Measurements from ENCODE around the gene KCTD11. TPM values are rescaled to one million over a fixed set of nuclear protein-coding genes. Genes with fewer than 3 reads are reported as not detected.

KCTD11 gene
- total RNA-seq, 1 donor from 2014 or later, result 24.2 TPM

DNA sequence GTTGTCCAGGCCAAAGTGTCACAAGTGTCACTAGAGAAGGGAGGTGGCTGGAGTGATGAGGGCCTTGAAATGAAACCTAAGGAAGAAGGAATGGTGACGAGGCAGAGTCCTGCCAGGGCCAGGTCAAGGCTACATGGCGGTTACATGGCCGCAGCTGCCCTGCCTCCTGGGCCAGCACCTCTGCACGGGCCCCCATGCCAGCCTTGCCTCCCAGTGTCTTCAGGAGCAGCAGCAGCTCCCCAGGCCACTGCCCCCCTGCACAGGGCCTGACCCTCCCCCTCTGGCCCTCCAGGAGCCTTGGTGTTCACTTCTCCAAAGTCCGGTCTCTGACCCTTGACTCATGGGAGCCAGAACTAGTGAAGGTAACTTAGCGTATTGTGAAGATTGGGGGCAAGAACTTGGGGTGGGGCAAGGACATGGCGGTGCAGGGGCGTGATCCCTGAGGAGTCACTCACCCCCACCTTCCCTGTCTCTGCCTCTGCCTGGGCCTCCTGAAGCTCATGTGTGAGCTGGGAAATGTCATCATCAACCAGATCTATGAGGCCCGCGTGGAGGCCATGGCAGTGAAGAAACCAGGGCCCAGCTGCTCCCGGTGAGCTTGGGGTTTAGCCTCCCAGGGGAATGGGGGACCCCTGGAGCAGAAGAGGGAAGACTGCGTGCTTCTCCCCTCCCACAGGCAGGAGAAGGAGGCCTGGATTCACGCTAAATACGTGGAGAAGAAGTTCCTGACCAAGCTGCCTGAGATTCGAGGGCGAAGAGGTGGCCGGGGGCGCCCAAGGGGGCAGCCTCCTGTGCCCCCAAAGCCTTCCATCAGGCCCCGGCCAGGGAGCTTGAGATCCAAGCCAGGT is 4.1 kb upstream of the KCTD11 start:
- no peaks in the 10 kb centered on the region for H3K36me3 ChIP-seq (ENCODE audit: control insufficient read depth, insufficient read depth, low read length)
- H3K27me3 ChIP-seq (ENCODE audit: control insufficient read depth, insufficient read depth, low read length), result peaks cover 1% of the 10 kb centered on the region
- TF ChIP-seq, protein P1, sequence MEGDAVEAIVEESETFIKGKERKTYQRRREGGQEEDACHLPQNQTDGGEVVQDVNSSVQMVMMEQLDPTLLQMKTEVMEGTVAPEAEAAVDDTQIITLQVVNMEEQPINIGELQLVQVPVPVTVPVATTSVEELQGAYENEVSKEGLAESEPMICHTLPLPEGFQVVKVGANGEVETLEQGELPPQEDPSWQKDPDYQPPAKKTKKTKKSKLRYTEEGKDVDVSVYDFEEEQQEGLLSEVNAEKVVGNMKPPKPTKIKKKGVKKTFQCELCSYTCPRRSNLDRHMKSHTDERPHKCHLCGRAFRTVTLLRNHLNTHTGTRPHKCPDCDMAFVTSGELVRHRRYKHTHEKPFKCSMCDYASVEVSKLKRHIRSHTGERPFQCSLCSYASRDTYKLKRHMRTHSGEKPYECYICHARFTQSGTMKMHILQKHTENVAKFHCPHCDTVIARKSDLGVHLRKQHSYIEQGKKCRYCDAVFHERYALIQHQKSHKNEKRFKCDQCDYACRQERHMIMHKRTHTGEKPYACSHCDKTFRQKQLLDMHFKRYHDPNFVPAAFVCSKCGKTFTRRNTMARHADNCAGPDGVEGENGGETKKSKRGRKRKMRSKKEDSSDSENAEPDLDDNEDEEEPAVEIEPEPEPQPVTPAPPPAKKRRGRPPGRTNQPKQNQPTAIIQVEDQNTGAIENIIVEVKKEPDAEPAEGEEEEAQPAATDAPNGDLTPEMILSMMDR (IDR thresholded peaks at IDR 0.05; ENCODE audit: insufficient read depth, low read length, severe bottlenecking), result no peak
- DNase-seq (ENCODE audit: low read depth), result no peak
- no peak overlapping the region for H3K4me3 ChIP-seq (ENCODE audit: low read depth, low read length)
- no peak for FAIRE-seq

DNA sequence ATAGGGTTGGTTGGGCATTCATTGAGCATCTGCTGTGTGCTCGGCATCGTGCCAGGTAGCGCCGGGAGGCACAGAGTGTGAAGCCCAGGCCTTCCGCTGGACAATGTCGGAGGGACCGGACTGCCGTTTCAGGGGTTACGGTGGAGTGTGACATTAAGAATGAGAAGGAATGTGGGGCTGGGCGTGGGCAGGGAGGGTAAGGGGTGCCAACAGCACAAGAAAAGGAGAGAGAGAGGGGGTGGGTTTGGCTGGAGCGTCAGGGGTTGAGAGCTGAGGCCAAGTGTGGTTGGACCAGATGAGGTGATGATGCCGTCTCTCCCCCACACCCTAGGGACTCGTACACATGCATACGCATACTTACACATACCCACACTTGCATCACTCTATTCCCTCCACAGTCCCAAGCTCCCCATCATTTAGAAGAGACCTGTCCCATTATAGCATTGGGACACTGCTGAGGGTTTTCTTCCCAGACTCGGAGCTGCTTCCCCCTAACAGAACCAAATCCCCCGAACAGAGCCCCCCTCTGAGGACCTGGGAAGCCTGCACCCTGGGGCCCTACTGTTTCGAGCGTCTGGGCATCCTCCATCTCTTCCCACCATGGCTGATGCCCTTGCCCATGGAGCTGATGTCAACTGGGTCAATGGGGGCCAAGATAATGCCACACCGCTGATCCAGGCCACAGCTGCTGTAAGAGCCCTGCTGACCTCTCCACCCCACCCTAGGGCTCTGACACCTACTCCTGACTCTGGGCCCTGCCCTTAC is 3.3 kb upstream of the KCTD11 start:
- H3K4me3 ChIP-seq (ENCODE audit: low read depth, low read length), result no peak overlapping the region
- DNase-seq (ENCODE audit: low read depth) (peak; percentile 46), FAIRE-seq (no peak)
- H3K36me3 ChIP-seq (ENCODE audit: control insufficient read depth, insufficient read depth, low read length), result no peaks in the 10 kb centered on the region
- TF ChIP-seq, protein P1 (IDR thresholded peaks at IDR 0.05; ENCODE audit: insufficient read depth, low read length, severe bottlenecking), result no peak
- H3K27me3 ChIP-seq (ENCODE audit: control insufficient read depth, insufficient read depth, low read length), result no peaks in the 10 kb centered on the region

DNA sequence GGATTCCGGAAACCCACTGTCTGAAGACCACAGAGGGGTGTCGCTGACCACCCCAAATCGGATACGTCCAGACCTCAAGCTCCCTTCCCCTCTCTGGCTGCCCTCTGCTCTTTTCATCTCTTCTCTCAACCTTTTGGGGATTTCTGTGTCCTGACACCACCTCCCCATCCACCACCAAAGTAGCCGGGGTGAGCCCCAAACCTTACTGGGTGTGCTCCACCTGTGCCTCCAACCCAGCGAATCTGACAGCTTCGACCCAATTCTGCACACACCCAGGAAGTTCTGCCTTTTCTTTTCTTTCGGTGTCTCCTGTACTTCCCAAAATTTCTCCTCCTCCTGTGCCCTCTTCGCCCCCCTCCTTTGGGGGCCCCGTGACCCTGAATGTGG is 534 bp downstream of the KCTD11 start:
- Histone ChIP-seq H3K36me3 (ENCODE audit: control insufficient read depth, insufficient read depth, low read length) (no peaks in the 10 kb centered on the region), H3K27me3 (ENCODE audit: control insufficient read depth, insufficient read depth, low read length) (no peaks in the 10 kb centered on the region), H3K4me3 (ENCODE audit: low read depth, low read length) (peak overlapping the region; percentile 96)
- TF ChIP-seq, protein P1 (IDR thresholded peaks at IDR 0.05; ENCODE audit: insufficient read depth, low read length, severe bottlenecking), result no peak
- DNase-seq (ENCODE audit: low read depth) (no peak), FAIRE-seq (no peak)

DNA sequence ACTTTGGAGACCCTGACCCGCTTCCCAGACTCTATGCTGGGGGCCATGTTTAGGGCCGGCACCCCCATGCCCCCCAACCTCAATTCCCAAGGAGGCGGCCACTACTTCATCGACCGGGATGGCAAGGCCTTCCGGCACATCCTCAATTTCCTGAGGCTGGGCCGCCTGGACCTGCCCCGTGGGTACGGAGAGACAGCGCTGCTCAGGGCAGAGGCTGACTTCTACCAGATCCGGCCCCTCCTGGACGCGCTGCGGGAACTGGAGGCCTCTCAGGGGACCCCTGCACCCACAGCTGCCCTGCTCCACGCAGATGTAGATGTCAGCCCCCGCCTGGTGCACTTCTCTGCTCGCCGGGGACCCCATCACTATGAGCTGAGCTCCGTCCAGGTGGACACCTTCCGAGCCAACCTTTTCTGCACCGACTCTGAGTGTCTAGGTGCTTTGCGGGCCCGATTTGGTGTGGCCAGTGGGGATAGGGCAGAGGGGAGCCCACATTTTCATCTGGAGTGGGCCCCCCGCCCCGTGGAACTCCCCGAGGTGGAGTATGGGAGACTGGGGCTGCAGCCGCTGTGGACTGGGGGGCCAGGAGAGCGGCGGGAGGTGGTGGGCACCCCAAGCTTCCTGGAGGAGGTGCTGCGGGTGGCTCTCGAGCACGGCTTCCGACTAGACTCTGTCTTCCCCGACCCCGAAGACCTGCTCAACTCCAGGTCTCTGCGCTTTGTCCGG is 1.1 kb downstream of the KCTD11 start:
- DNase-seq (ENCODE audit: low read depth), result no peak
- FAIRE-seq, result no peak
- TF ChIP-seq, protein P1 (IDR thresholded peaks at IDR 0.05; ENCODE audit: insufficient read depth, low read length, severe bottlenecking), result no peak
- H3K4me3 ChIP-seq (ENCODE audit: low read depth, low read length), result peak overlapping the region; percentile 96
- no peaks in the 10 kb centered on the region for H3K36me3 ChIP-seq (ENCODE audit: control insufficient read depth, insufficient read depth, low read length)
- H3K27me3 ChIP-seq (ENCODE audit: control insufficient read depth, insufficient read depth, low read length), result no peaks in the 10 kb centered on the region

DNA sequence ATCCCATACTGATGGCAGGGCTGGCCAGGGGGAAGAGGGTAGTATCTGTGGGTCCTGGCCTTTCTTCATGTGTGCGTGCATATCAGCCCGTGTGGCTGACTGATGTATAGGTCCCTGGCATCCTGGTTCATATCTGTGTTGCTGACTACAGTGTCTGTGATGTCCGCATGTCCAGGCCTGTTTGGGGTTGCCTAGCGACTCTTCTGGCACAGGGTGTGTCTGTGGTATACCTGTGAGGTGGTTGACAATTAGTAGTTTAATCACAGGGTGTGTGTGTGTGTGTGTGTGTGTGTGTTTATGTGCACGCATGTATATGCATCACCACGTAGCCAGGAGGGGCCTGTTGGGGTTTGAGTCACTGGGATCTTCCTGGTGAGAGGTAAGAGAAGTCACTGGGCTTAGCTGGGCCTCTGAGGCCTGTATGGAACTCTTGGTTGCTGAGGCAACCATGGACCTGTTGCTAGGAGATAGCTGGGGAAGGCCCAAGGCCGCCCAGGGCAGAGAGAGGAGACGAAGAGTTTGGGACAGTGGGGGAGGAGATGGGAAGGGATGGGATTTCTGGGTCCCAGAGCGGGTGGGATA is 2.4 kb downstream of the KCTD11 start:
- H3K36me3 ChIP-seq (ENCODE audit: control insufficient read depth, insufficient read depth, low read length), result no peaks in the 10 kb centered on the region
- no peaks in the 10 kb centered on the region for H3K27me3 ChIP-seq (ENCODE audit: control insufficient read depth, insufficient read depth, low read length)
- DNase-seq (ENCODE audit: low read depth) (peak; percentile 100), FAIRE-seq (peak; percentile 100)
- peak overlapping the region; percentile 96 for H3K4me3 ChIP-seq (ENCODE audit: low read depth, low read length)
- TF ChIP-seq, protein P1 (IDR thresholded peaks at IDR 0.05; ENCODE audit: insufficient read depth, low read length, severe bottlenecking), result peak; percentile 26
